Vagina (tissue), 2 donors: ENCODE measurements around the gene SCRT2. TPM values are rescaled to one million over a fixed set of nuclear protein-coding genes. Genes with fewer than 3 reads are reported as not detected.

Experiments
- DNase-seq, 2 donors: peaks; one replicate each; pipeline ENCODE4 v3.0.0-alpha.2; 2017; ENCODE audit errors: extremely low spot score in 2 of 2
- H3K27ac ChIP-seq: fragments of 200-600 bp; sonication (generic); one replicate; pipeline ENCODE4 v1.5.1; 2019
- H3K27me3 ChIP-seq: fragments of 200-600 bp; sonication (generic); one replicate; pipeline ENCODE4 v1.5.1; 2019
- H3K36me3 ChIP-seq, 2 donors: fragments of 200-600 bp; sonication (generic); one replicate each; pipeline ENCODE4 v1.5.1; 2017 to 2019
- H3K4me1 ChIP-seq: fragments of 200-600 bp; sonication (generic); one replicate; pipeline ENCODE4 v1.5.1; 2019
- H3K4me3 ChIP-seq, 2 donors: fragments of 200-600 bp; sonication (generic); 1 replicate in 1 of 2; 2 replicates in 1 of 2; pipeline ENCODE4 v1.5.1; 2016 to 2019
- H3K9me3 ChIP-seq: fragments of 200-600 bp; sonication (generic); one replicate; pipeline ENCODE4 v1.5.1; 2019
- CTCF ChIP-seq, 3 experiments: fragments of 450-650 bp in 2 of 3; fragments of 200-600 bp in 1 of 3; sonication (generic) in 1 of 3; IDR thresholded peaks; one replicate each; pipeline ENCODE4 v1.5.1; 2017 to 2019; ENCODE audit warnings: antibody characterized with exemption in 3 of 3, mild to moderate bottlenecking in 2 of 3, moderate library complexity in 2 of 3
- POLR2A ChIP-seq, 2 donors: fragments of 450-650 bp; IDR thresholded peaks; one replicate each; pipeline ENCODE4 v1.6.1; 2017; ENCODE audit warnings: antibody characterized with exemption in 2 of 2, mild to moderate bottlenecking in 2 of 2, moderate library complexity in 2 of 2
- POLR2AphosphoS5 ChIP-seq, 2 donors: sonication (generic); formaldehyde crosslinking; IDR thresholded peaks; one replicate each; pipeline ENCODE4 v1.9.0; 2017; ENCODE audit warnings: antibody characterized with exemption in 2 of 2, mild to moderate bottlenecking in 2 of 2, low read depth in 1 of 2; ENCODE audit not compliant: insufficient read depth in 1 of 2
- intact Hi-C: fragments of 100-400 bp; cut with DNase I; formaldehyde crosslinking; loops from one replicate; pipeline ENCODE4 v1.15.1; 2023
- total RNA-seq: library from RNA; depleted of rRNA; stranded (reverse); fragments of >200 nt; gene quantifications from one replicate; pipeline ENCODE4 v1.2.3, GENCODE V29; 2016

Gene SCRT2
- total RNA-seq, 1 donor from 2014 or later, result not detected

DNA sequence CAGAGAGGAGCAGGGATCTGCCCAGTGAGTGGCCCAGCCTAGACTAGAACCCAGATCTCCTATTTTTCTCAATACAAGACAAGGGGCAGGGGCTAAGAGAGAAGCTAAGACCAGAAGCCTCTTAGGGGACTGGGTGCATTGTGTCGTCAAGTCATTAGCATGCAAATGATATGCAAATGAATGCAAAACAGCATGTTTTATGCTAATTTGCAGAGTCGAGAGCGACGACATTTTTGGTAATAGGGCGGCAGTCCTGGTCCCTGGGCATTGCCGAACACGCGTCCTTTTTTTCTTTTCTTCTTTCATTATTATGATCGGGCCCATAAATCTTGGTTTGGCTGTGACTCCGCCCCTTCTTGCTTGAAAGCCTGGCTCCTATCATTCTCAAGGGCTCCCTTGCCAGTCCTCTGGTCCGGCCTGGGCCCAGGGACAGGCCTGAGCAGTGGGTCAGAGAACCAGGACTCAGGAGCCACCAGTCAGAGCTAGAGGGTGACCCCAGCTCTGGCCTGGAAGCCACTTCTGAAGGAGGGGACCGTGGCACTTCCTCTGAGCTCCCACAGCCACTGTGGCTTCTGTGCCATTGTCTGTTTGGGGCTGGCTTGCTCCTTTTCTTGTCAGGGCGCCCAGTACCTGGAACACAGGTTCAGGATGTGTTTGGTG lies 32.0 kb upstream of the SCRT2 start:
- intact Hi-C loops, result no loop called here
- no peak overlapping the region for H3K4me3 ChIP-seq
- no peak for DNase-seq

GRCh38 chr20:706366-706885 lies 30.8 kb upstream of the SCRT2 start:
- no peak for DNase-seq

More for the DNA sequence above, 32.0 kb upstream of the SCRT2 start:
- H3K9me3 ChIP-seq, result no peaks in the 10 kb centered on the region
- H3K27ac ChIP-seq, result no peak overlapping the region
- H3K27me3 ChIP-seq, result no peaks in the 10 kb centered on the region
- H3K4me1 ChIP-seq, result no peaks in the 10 kb centered on the region
- H3K36me3 ChIP-seq, result no peaks in the 10 kb centered on the region
- TF ChIP-seq CTCF (IDR thresholded peaks at IDR 0.05), result no peak
- TF ChIP-seq POLR2A (IDR thresholded peaks at IDR 0.05), result no peak
- TF ChIP-seq POLR2AphosphoS5 (IDR thresholded peaks at IDR 0.05; ENCODE audit: insufficient read depth in 1 of 2, low read depth in 1 of 2), result no peak

DNA sequence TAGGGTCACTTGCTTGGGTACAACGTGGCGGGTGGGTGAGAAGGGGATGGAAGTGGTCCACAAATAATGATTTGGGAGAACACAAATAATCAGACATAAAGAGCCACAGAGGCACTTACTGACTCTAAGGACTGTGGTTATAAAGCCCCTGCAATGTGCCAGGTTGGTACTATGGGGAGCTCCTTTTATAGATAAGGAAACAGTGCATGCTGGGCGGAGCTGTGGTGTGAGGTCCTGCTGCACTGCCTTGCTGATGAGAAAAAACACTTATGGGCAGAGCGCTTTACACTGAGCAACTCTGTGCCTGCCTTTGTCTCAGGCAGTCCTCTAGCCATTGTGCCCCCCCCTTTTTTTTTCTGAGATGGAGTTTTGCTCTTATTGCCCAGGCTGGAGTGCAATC lies 29.1 kb upstream of the SCRT2 start:
- Histone ChIP-seq H3K4me1 (no peaks in the 10 kb centered on the region), H3K4me3 (no peak overlapping the region), H3K9me3 (no peaks in the 10 kb centered on the region), H3K36me3 (no peaks in the 10 kb centered on the region), H3K27me3 (no peaks in the 10 kb centered on the region), H3K27ac (no peak overlapping the region)
- no peak for TF ChIP-seq CTCF (IDR thresholded peaks at IDR 0.05)
- TF ChIP-seq POLR2AphosphoS5 (IDR thresholded peaks at IDR 0.05; ENCODE audit: insufficient read depth in 1 of 2, low read depth in 1 of 2), result no peak
- no peak for TF ChIP-seq POLR2A (IDR thresholded peaks at IDR 0.05)
- intact Hi-C loops, result no loop called here
- DNase-seq, result no peak

More at GRCh38 chr20:706366-706885, 30.8 kb upstream of the SCRT2 start:
- no peaks in the 10 kb centered on the region for H3K36me3 ChIP-seq
- intact Hi-C loops, result no loop called here
- H3K27me3 ChIP-seq, result no peaks in the 10 kb centered on the region
- TF ChIP-seq POLR2A (IDR thresholded peaks at IDR 0.05), result no peak
- no peak overlapping the region for H3K4me3 ChIP-seq
- H3K27ac ChIP-seq, result no peak overlapping the region
- no peaks in the 10 kb centered on the region for H3K4me1 ChIP-seq
- H3K9me3 ChIP-seq, result no peaks in the 10 kb centered on the region

DNA sequence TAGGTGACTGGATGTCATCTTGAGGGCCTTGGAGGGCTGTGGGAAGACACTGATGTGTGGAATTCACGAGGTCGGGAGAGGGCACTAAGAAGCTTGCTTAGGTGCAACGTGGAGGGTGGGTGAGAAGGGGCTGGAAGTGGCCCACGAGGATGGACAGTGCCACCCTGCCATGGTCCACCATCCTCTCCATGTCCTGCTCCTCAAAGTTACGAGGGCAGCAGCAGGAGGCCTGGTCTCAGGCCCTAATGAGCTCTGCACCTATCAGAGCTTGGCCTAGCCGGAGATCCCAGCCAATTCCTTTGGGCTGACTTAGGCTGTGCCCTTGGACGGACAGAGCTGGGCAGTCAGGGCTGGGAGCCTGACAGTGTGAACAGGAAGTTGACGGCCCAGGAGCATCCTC lies 27.8 kb upstream of the SCRT2 start:
- DNase-seq, result no peak

DNA sequence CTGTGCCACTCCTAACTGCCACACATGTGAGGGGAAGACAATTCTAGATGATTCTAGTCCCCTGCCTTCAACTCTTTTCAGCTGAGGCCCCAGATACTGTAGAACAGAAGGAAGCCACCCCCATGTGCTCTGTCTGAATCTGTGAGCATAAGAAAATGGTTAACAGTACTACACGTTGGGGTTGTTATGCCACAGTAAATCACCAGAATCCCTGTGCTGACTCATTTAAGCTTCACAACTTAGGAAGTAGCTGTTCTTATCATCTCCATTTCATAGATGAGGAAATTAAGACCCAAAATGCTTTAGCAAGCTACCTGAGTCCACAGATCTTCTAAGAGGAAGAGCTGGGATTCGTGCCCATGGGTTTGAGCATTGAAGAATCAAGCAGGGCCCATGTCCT lies 27.4 kb upstream of the SCRT2 start:
- H3K4me3 ChIP-seq, result no peak overlapping the region
- no peaks in the 10 kb centered on the region for H3K4me1 ChIP-seq
- no peak for TF ChIP-seq CTCF (IDR thresholded peaks at IDR 0.05)
- TF ChIP-seq POLR2A (IDR thresholded peaks at IDR 0.05), result no peak
- no peak for TF ChIP-seq POLR2AphosphoS5 (IDR thresholded peaks at IDR 0.05; ENCODE audit: insufficient read depth in 1 of 2, low read depth in 1 of 2)
- H3K36me3 ChIP-seq, result no peaks in the 10 kb centered on the region
- DNase-seq, result no peak
- intact Hi-C loops, result no loop called here
- H3K9me3 ChIP-seq, result no peaks in the 10 kb centered on the region
- H3K27me3 ChIP-seq, result no peaks in the 10 kb centered on the region
- H3K27ac ChIP-seq, result no peak overlapping the region

More for the DNA sequence above, 27.8 kb upstream of the SCRT2 start:
- TF ChIP-seq CTCF (IDR thresholded peaks at IDR 0.05), result no peak
- no peak for TF ChIP-seq POLR2A (IDR thresholded peaks at IDR 0.05)
- TF ChIP-seq POLR2AphosphoS5 (IDR thresholded peaks at IDR 0.05; ENCODE audit: insufficient read depth in 1 of 2, low read depth in 1 of 2), result no peak
- H3K36me3 ChIP-seq, result no peaks in the 10 kb centered on the region
- no peaks in the 10 kb centered on the region for H3K9me3 ChIP-seq
- no peaks in the 10 kb centered on the region for H3K4me1 ChIP-seq
- no peak overlapping the region for H3K27ac ChIP-seq
- no peaks in the 10 kb centered on the region for H3K27me3 ChIP-seq
- intact Hi-C loops, result no loop called here
- H3K4me3 ChIP-seq, result no peak overlapping the region
